GM23338 (cell line): ENCODE results near the gene AMIGO1.

Source experiments
- CTCF ChIP-seq, 2 experiments: fragments of 200-600 bp in 1 of 2; sonication (generic) in 1 of 2; conservative IDR thresholded peaks; 2 replicates each; pipeline versions ENCODE4 v1.5.1 to v1.6.1; 2016 to 2017; ENCODE audit warnings: antibody characterized with exemption in 2 of 2, low read depth in 2 of 2, mild to moderate bottlenecking in 2 of 2, moderate library complexity in 1 of 2
- ETS1 ChIP-seq: IDR thresholded peaks from 2 replicates; pipeline ENCODE4 v1.6.1; 2016; ENCODE audit warnings: antibody characterized with exemption
- EZH2 ChIP-seq: fragments of 200-600 bp; sonication (generic); IDR thresholded peaks from one replicate; pipeline ENCODE4 v1.8.0; 2017; ENCODE audit warnings: antibody characterized with exemption, mild to moderate bottlenecking, low read depth; ENCODE audit not compliant: unreplicated experiment
- EZH2phosphoT487 ChIP-seq: fragments of 200-600 bp; sonication (generic); IDR thresholded peaks from one replicate; pipeline ENCODE4 v1.8.1; 2018; ENCODE audit warnings: antibody characterized with exemption; ENCODE audit not compliant: unreplicated experiment
- JUNB ChIP-seq: IDR thresholded peaks from one replicate; pipeline ENCODE4 v1.6.1; 2016; ENCODE audit warnings: antibody characterized with exemption; ENCODE audit not compliant: unreplicated experiment
- NANOG ChIP-seq: IDR thresholded peaks from 2 replicates; pipeline ENCODE4 v1.6.1; 2016; ENCODE audit warnings: antibody characterized with exemption, borderline replicate concordance
- POLR2AphosphoS5 ChIP-seq: IDR thresholded peaks from 2 replicates; pipeline ENCODE4 v1.6.1; 2016; ENCODE audit warnings: antibody characterized with exemption, low read depth
- REST ChIP-seq: IDR thresholded peaks from one replicate; pipeline ENCODE4 v1.6.1; 2018; ENCODE audit warnings: antibody characterized with exemption; ENCODE audit not compliant: unreplicated experiment
- ZNF114 ChIP-seq: fragments of 250-450 bp; sonication (Bioruptor Pico); IDR thresholded peaks from 2 replicates; pipeline ENCODE4 v1.5.0; 2020; ENCODE audit warnings: mild to moderate bottlenecking, moderate library complexity

GRCh38 chr1:109488696-109489095, 20.8 kb downstream of the AMIGO1 start:
- TF ChIP-seq CTCF (conservative IDR thresholded peaks at IDR 0.05; ENCODE audit: low read depth in 2 of 2) (no peak), NANOG (no peak), POLR2AphosphoS5 (no peak), EZH2phosphoT487 (no peak), REST (no peak), ZNF114 (no peak), EZH2 (no peak), ETS1 (no peak), JUNB (no peak)
